Activated T-cell treated with anti-CD3 and anti-CD28 coated beads, Interleukin-2, amount 50 U/mL, for 24 hours (primary cell): Measurements from ENCODE around the gene SLC22A6.

ENCODE experiments used
- DNase-seq: peaks from one replicate; pipeline ENCODE4 v3.0.0-alpha.2; 2020
- H3K27ac Mint-ChIP-seq: 2 replicates; pipeline ENCODE4 v1.8.0; 2020; ENCODE audit warnings: mild to moderate bottlenecking, mixed read lengths
- H3K27me3 Mint-ChIP-seq: 2 replicates; pipeline ENCODE4 v1.8.0; 2020; ENCODE audit warnings: mixed read lengths
- H3K36me3 Mint-ChIP-seq: 2 replicates; pipeline ENCODE4 v1.8.0; 2020; ENCODE audit warnings: low read depth, mixed read lengths
- H3K4me1 Mint-ChIP-seq: 2 replicates; pipeline ENCODE4 v1.8.0; 2020; ENCODE audit warnings: low read depth, mixed read lengths
- H3K4me3 Mint-ChIP-seq: 2 replicates; pipeline ENCODE4 v1.8.0; 2020; ENCODE audit warnings: mild to moderate bottlenecking, moderate library complexity, mixed read lengths
- H3K9me3 Mint-ChIP-seq: 2 replicates; pipeline ENCODE4 v1.8.0; 2020; ENCODE audit warnings: mixed read lengths

SLC22A6 gene, protein sequence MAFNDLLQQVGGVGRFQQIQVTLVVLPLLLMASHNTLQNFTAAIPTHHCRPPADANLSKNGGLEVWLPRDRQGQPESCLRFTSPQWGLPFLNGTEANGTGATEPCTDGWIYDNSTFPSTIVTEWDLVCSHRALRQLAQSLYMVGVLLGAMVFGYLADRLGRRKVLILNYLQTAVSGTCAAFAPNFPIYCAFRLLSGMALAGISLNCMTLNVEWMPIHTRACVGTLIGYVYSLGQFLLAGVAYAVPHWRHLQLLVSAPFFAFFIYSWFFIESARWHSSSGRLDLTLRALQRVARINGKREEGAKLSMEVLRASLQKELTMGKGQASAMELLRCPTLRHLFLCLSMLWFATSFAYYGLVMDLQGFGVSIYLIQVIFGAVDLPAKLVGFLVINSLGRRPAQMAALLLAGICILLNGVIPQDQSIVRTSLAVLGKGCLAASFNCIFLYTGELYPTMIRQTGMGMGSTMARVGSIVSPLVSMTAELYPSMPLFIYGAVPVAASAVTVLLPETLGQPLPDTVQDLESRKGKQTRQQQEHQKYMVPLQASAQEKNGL

DNA sequence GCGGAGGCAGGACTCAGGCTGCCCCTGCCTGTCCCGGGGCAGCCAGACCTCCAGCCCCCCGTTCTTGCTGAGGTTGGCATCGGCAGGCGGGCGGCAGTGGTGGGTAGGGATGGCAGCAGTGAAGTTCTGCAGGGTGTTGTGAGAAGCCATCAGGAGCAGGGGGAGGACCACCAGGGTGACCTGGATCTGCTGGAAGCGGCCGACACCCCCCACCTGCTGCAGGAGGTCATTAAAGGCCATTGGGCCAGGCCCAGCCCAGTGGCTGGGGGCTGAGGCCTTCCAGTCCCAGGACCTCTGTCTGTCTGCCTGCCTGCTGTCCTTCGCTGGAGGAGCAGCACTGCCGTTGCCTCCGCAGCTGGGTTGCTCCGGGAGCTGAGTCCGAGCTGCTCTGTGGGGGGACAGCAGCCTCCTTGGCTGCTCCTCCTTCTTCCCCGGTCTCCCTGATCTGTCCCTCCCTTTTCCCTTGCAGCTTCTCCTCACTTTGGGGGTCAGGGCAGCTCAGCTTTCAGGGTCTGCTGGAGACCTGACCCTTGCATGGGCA lies at the start of gene SLC22A6:
Gene SLC22A6, minus strand, starts transcription at position 517 of the 541 bp plus-strand sequence. Its CDS starts 277 bp downstream, at position 240.
- Mint-ChIP-seq H3K9me3 (no peaks in the 10 kb centered on the region), H3K4me3 (no peak within 1 kb of the TSS), H3K27ac (no peak within 1 kb of the TSS), H3K4me1 (no peaks in the 10 kb centered on the region), H3K36me3 (no peaks in the 10 kb centered on the region), H3K27me3 (peaks cover 10% of the 10 kb centered on the region)
- DNase-seq = no peak

- Mint-ChIP-seq H3K4me3 (no peak overlapping the region), H3K27ac (no peak overlapping the region), H3K9me3 (no peaks in the 10 kb centered on the region), H3K27me3 (peaks cover 31% of the 10 kb centered on the region), H3K4me1 (peaks cover 2% of the 10 kb centered on the region), H3K36me3 (no peaks in the 10 kb centered on the region)
- no peak for DNase-seq
Measured at GRCh38 chr11:63032457-63032856, 47.7 kb upstream of the SLC22A6 start.

GRCh38 chr11:63023841-63024648 lies 39.3 kb upstream of the SLC22A6 start:
- peaks cover 4% of the 10 kb centered on the region for H3K4me1 Mint-ChIP-seq
- H3K4me3 Mint-ChIP-seq = no peak overlapping the region
- no peaks in the 10 kb centered on the region for H3K9me3 Mint-ChIP-seq
- peaks cover 17% of the 10 kb centered on the region for H3K27me3 Mint-ChIP-seq
- H3K27ac Mint-ChIP-seq = no peak overlapping the region
- no peaks in the 10 kb centered on the region for H3K36me3 Mint-ChIP-seq
- DNase-seq = peak; percentile 91

DNA sequence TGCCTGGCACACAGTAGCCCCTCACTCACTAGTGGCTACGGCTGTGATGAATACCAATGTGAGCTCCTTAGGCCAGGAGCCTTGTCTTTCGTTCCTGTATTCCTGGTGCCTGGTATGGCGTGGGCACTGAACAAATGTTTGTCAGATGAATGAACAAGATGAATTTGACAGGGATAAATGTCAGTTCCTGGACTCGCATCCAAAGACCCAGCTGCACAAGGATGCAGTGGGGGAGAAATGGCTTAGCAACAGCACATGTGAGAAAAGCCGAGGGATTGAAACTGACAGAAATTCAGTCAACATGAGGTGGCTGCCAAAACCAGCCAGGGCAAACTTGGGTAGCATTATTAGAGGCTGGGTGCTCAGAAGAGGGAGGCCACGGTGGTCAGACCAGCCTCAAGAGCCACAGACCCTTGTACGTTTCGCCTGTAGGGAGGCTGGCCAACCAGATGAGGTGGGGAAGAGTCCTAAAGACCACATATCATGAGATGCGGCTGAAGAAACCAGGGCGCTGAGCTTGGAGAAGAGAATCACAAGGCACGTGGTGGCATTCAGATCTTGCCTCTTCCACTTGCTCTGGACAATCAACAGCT lies 38.6 kb upstream of the SLC22A6 start:
- peaks cover 4% of the 10 kb centered on the region for H3K4me1 Mint-ChIP-seq
- H3K4me3 Mint-ChIP-seq = no peak overlapping the region
- H3K27me3 Mint-ChIP-seq = peaks cover 18% of the 10 kb centered on the region

DNA sequence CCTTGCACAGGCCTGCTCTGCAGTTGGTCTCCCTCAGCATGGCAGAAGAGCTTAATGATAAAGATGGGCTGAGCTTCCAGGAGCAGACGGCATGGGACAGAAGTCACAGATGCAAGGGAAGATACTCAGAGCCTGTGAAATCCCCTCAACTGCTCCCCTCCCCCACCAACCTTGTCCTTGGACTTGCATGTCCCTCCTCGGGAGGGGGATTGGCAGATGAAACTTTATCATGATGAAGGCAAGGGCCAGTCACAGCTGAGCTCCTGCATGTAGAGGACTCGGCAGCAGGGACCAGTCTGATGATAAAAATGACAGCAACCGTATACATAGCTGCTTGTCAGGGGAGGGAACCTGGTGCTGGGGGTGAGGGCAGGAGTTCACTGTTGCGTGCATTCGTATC lies 37.7 kb upstream of the SLC22A6 start:
- DNase-seq = no peak
- Mint-ChIP-seq H3K27ac (no peak overlapping the region), H3K4me3 (no peak overlapping the region), H3K4me1 (peaks cover 4% of the 10 kb centered on the region), H3K9me3 (no peaks in the 10 kb centered on the region), H3K27me3 (peaks cover 20% of the 10 kb centered on the region), H3K36me3 (no peaks in the 10 kb centered on the region)

More for the DNA sequence above, 38.6 kb upstream of the SLC22A6 start:
- Mint-ChIP-seq H3K27ac (no peak overlapping the region), H3K36me3 (no peaks in the 10 kb centered on the region), H3K9me3 (no peaks in the 10 kb centered on the region)
- no peak for DNase-seq

GRCh38 chr11:63020671-63021291 lies 36.0 kb upstream of the SLC22A6 start:
- Mint-ChIP-seq H3K36me3 (no peaks in the 10 kb centered on the region), H3K27ac (no peak overlapping the region), H3K27me3 (peaks cover 20% of the 10 kb centered on the region), H3K4me3 (no peak overlapping the region), H3K4me1 (peaks cover 4% of the 10 kb centered on the region), H3K9me3 (no peaks in the 10 kb centered on the region)
- peak; percentile 57 for DNase-seq

GRCh38 chr11:63019506-63019905 lies 34.7 kb upstream of the SLC22A6 start:
- Mint-ChIP-seq H3K27ac (no peak overlapping the region), H3K4me3 (no peak overlapping the region), H3K4me1 (peaks cover 4% of the 10 kb centered on the region), H3K36me3 (no peaks in the 10 kb centered on the region), H3K9me3 (no peaks in the 10 kb centered on the region), H3K27me3 (peaks cover 20% of the 10 kb centered on the region)
- no peak for DNase-seq

DNA sequence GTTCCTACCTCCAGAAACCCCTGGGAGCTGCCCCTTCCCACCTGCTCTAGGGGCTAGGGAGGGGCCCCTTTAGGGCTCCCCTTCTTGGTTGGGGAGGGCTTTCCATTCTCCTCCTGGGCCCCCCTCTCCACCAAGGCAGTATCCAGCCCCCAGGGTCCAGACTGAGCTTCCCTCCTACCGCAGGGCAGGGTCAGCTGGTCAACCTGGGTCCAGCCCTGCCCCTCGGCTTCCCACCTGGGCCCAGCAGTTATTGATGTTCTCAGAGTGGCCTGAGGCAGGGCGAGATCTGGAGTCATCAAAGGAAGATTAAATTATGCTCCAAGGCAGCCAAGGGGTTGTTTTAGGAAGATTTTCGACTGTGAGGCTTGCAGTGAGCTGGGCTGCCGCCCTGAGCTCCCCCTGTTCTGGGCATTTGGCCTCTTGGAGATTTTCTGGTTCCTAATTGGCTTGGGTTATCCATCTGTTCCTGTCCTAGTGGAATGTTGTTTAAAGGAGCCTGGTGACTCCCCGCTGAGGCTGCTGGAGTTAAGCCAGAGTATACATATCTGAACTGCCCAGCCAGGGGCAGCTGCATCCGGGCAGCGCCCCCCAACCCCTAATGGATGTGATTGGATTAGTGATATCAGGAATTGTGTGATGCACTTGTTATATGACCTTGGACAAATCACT lies 32.7 kb upstream of the SLC22A6 start:
- Mint-ChIP-seq H3K36me3 (no peaks in the 10 kb centered on the region), H3K27ac (no peak overlapping the region), H3K4me1 (no peaks in the 10 kb centered on the region), H3K9me3 (no peaks in the 10 kb centered on the region), H3K27me3 (peaks cover 15% of the 10 kb centered on the region), H3K4me3 (no peak overlapping the region)
- no peak for DNase-seq

DNA sequence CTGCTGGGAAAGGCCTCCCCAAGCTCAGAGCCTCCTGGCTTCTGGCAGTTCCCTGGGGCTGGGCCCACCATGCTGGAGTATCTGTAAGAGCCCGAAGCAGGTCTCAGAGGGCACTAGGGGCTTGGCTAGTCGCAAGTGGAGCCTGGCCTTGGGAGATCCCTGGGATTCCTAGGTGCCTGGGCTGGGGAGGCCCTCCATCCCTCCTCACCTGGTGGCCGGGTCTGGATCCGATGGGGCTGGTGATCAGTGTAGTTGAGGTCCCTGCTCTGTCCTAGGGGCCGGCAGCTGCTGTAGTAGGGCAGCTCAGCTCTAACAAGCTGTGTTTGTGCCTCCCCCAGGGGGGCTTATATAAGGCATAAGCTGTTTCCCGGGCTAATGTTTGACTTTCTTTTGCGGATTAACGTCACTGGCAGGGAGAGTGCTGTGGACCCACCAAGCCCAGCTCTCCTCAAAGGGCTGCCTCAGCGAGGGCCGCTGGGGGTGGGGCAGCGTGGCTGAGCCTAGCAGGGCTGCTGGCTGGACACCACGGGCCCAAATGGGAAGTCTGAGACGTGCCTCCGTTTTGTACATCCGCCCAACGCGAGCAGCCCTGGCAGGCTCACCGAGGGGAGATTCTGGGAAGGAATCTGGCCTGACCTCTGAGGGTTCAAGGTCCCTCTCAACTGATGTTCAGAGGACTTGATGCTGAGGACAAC lies 30.9 kb upstream of the SLC22A6 start, which contains the start of gene SLC22A8:
Gene SLC22A8, minus strand, starts transcription at position 321 of the 695 bp plus-strand sequence. CDS start 883 bp downstream, outside the sequence.
- H3K27me3 Mint-ChIP-seq = peaks cover 10% of the 10 kb centered on the region
- H3K4me3 Mint-ChIP-seq = no peak within 1 kb of the TSS
- H3K4me1 Mint-ChIP-seq = no peaks in the 10 kb centered on the region
- no peaks in the 10 kb centered on the region for H3K36me3 Mint-ChIP-seq
- no peak for DNase-seq
- H3K9me3 Mint-ChIP-seq = no peaks in the 10 kb centered on the region
- no peak within 1 kb of the TSS for H3K27ac Mint-ChIP-seq

DNA sequence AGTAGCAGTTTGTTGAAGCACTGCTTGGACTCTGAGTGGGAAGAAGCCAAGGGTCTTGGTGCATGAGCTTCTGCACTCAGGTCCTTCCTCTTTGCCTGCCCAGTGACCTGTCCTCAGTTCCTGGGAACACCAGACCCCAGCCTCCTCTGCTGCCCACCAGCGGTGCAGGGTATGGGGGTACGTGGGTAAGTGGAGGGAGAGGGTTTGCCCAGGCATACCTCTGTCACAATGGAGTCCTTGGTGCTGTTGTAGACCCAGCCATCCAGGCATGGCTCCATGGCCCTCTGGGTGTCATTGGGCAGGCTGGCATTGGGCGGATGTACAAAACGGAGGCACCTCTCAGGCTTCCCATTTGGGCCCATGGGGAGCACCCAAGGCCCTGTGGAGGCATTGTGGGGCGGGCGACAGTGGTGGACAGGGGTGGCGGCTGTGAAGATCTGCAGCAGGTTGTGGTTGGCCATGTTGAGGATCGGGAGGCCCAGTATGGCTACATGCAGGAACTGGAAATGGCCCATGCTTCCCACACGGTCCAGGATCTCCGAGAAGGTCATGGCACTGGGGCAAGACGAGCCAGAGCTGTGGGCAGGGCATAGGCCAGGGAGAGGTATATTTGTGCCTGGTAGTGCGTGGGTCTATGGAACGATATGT lies 29.8 kb upstream of the SLC22A6 start:
- Mint-ChIP-seq H3K9me3 (no peaks in the 10 kb centered on the region), H3K4me3 (no peak overlapping the region), H3K36me3 (no peaks in the 10 kb centered on the region), H3K4me1 (no peaks in the 10 kb centered on the region), H3K27ac (no peak overlapping the region), H3K27me3 (peaks cover 10% of the 10 kb centered on the region)
- DNase-seq = no peak

DNA sequence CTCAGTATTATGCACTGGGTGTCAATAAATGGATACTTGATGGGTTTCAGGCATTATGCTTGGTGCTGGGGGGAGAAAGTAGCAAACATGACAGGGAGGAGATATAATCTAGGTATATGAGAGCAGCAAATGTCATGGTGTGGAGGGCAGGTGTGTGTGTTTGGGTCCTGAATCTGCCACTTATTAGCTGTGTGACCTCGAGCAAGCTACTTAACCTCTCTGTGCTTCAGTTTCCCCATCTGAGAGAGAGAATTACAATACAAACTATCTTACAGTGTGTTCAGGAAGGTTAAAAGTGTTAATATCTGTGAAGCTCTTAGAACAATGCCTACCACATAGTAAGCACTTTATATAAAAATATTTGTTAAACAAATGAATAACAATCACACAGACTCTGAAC lies 28.1 kb upstream of the SLC22A6 start:
- Mint-ChIP-seq H3K9me3 (no peaks in the 10 kb centered on the region), H3K4me1 (no peaks in the 10 kb centered on the region), H3K36me3 (no peaks in the 10 kb centered on the region), H3K27me3 (peaks cover 2% of the 10 kb centered on the region), H3K27ac (no peak overlapping the region), H3K4me3 (no peak overlapping the region)
- DNase-seq = no peak

- H3K27me3 Mint-ChIP-seq = no peaks in the 10 kb centered on the region
- no peak overlapping the region for H3K27ac Mint-ChIP-seq
- H3K4me3 Mint-ChIP-seq = no peak overlapping the region
- H3K9me3 Mint-ChIP-seq = no peaks in the 10 kb centered on the region
- no peaks in the 10 kb centered on the region for H3K36me3 Mint-ChIP-seq
- no peaks in the 10 kb centered on the region for H3K4me1 Mint-ChIP-seq
- no peak for DNase-seq
Measured at GRCh38 chr11:63012430-63012829, 27.7 kb upstream of the SLC22A6 start.
